DMS53 (cell line): ENCODE data around the gene LRMDA.
A peak's percentile ranks its signal among the peaks of the same experiment; 100 is the strongest.

ENCODE experiments used
- DNase-seq: peaks from one replicate; lab custom pipeline; 2025; lab: John Stamatoyannopoulos, UW

Gene LRMDA

GRCh38 chr10:75875740-75876139 lies 444.3 kb downstream of the LRMDA start:
- DNase-seq: no peak

GRCh38 chr10:75876710-75877109 lies 445.3 kb downstream of the LRMDA start:
- no peak for DNase-seq

GRCh38 chr10:75877877-75878276 lies 446.5 kb downstream of the LRMDA start:
- DNase-seq: no peak

GRCh38 chr10:75878586-75878985 lies 447.2 kb downstream of the LRMDA start:
- no peak for DNase-seq

- no peak for DNase-seq
Measured at GRCh38 chr10:75880031-75880775, 448.8 kb downstream of the LRMDA start.

- no peak for DNase-seq
Measured at GRCh38 chr10:75883081-75884072, 452.0 kb downstream of the LRMDA start.

GRCh38 chr10:75884808-75885207 lies 453.4 kb downstream of the LRMDA start:
- peak; percentile 11 for DNase-seq

- no peak for DNase-seq
Measured at GRCh38 chr10:75887369-75887768, 455.9 kb downstream of the LRMDA start.

GRCh38 chr10:75887992-75888680 lies 456.7 kb downstream of the LRMDA start:
- DNase-seq: no peak

- DNase-seq: no peak
Measured at GRCh38 chr10:75889051-75889450, 457.6 kb downstream of the LRMDA start.

GRCh38 chr10:75894761-75895160 lies 463.3 kb downstream of the LRMDA start:
- DNase-seq: no peak

- no peak for DNase-seq
Measured at GRCh38 chr10:75895259-75895658, 463.8 kb downstream of the LRMDA start.

GRCh38 chr10:75899816-75900390 lies 468.5 kb downstream of the LRMDA start:
- no peak for DNase-seq

GRCh38 chr10:75902816-75903215 lies 471.4 kb downstream of the LRMDA start:
- DNase-seq: no peak

- DNase-seq: no peak
Measured at GRCh38 chr10:75904499-75905283, 473.3 kb downstream of the LRMDA start.

GRCh38 chr10:75905490-75905889 lies 474.1 kb downstream of the LRMDA start:
- DNase-seq: no peak

- DNase-seq: peak; percentile 27
Measured at GRCh38 chr10:75910032-75910431, 478.6 kb downstream of the LRMDA start.

GRCh38 chr10:75911426-75911825 lies 480.0 kb downstream of the LRMDA start:
- DNase-seq: no peak

GRCh38 chr10:75916906-75917305 lies 485.5 kb downstream of the LRMDA start:
- no peak for DNase-seq

- DNase-seq: no peak
Measured at GRCh38 chr10:75919913-75920312, 488.5 kb downstream of the LRMDA start.

- DNase-seq: peak; percentile 26
Measured at GRCh38 chr10:75922435-75922834, 491.0 kb downstream of the LRMDA start.
